H1 (cell line): Measurements from ENCODE around the gene PDK3. TPM values are rescaled to one million over a fixed set of nuclear protein-coding genes. Genes with fewer than 3 reads are reported as not detected.

Source experiments
- CBX5 ChIP-seq: fragments of 300-800, 300-1000 bp; sonication (generic); IDR thresholded peaks from 2 replicates; pipeline ENCODE4 v1.7.1; 2016; ENCODE audit warnings: antibody characterized with exemption, low read length, low read depth
- CTCF ChIP-seq, 3 experiments: IDR thresholded peaks; 1 replicate in 2 of 3; 2 replicates in 1 of 3; pipeline versions ENCODE4 v1.5.1 to v1.6.1; 2011; ENCODE audit warnings: low read length in 3 of 3, mild to moderate bottlenecking in 3 of 3, inconsistent platforms in 2 of 3, low read depth in 1 of 3, moderate library complexity in 1 of 3; ENCODE audit not compliant: insufficient read depth in 1 of 3; ENCODE audit errors: control extremely low read depth in 1 of 3
- ZNF274 ChIP-seq: IDR thresholded peaks from 2 replicates; pipeline ENCODE4 v1.7.0; 2012; ENCODE audit warnings: low read length, borderline replicate concordance; ENCODE audit errors: extremely low read depth
- polyA plus RNA-seq, 7 experiments: library from polyadenylated mRNA; depleted of rRNA in 3 of 7; stranded (reverse) in 5 of 7; unstranded in 2 of 7; fragments of >200 nt in 5 of 7; fragments of 200-250 nt in 2 of 7; gene quantifications; 1 replicate in 5 of 7; 2 replicates in 1 of 7; 4 replicates in 1 of 7; pipeline versions ENCODE4 v1.2.1 to v1.2.3, GENCODE V29; 2011 to 2013; ENCODE audit warnings: missing spikeins in 2 of 7, mixed read lengths in 2 of 7
- total RNA-seq: library from RNA; stranded (reverse); fragmentation: NEBNext Ultra II Directional; extraction: Animal tissue kit (Norgen Biotek cat#: 25700); gene quantifications from 2 replicates; pipeline ENCODE4 v1.2.1, GENCODE V29; 2021

Gene PDK3
- total and polyA plus RNA-seq, 2 of the 8 experiments (the other 6 are each of a cell fraction or from before 2014, with no cell fraction given), result 22.5 to 25.5 TPM

- TF ChIP-seq CTCF (IDR thresholded peaks at IDR 0.05; ENCODE audit: control extremely low read depth in 1 of 3, insufficient read depth in 1 of 3, low read depth in 1 of 3, low read length in 3 of 3) (no peak), ZNF274 (no peak), CBX5 (no peak)
These were observed 28.9 kb downstream of the PDK3 start (continued) for GRCh38 chrX:24493740-24494581.
